Measurements from ENCODE around the gene BTRC. TPM values are rescaled to one million over a fixed set of nuclear protein-coding genes. Genes with fewer than 3 reads are reported as not detected.

The BTRC gene
- total RNA-seq, 1 donor from 2014 or later, result 28.6 TPM

GRCh38 chr10:101511938-101512337 lies 158.0 kb downstream of the BTRC start:
- Mint-ChIP-seq H3K9me3 (ENCODE audit: low read depth) (no peaks in the 10 kb centered on the region), H3K27me3 (ENCODE audit: low read depth) (no peaks in the 10 kb centered on the region), H3K4me3 (ENCODE audit: unreplicated experiment) (no peak overlapping the region), H3K4me1 (ENCODE audit: low read depth) (peaks cover 2% of the 10 kb centered on the region), H3K36me3 (ENCODE audit: low read depth) (no peaks in the 10 kb centered on the region), H3K27ac (ENCODE audit: unreplicated experiment) (no peak overlapping the region)
- DNase-seq (ENCODE audit: low spot score), result no peak
- TF ChIP-seq CTCF (IDR thresholded peaks at IDR 0.05), result no peak

- Mint-ChIP-seq H3K4me1 (ENCODE audit: low read depth) (no peaks in the 10 kb centered on the region), H3K9me3 (ENCODE audit: low read depth) (no peaks in the 10 kb centered on the region), H3K4me3 (ENCODE audit: unreplicated experiment) (no peak overlapping the region), H3K36me3 (ENCODE audit: low read depth) (no peaks in the 10 kb centered on the region), H3K27ac (ENCODE audit: unreplicated experiment) (no peak overlapping the region), H3K27me3 (ENCODE audit: low read depth) (no peaks in the 10 kb centered on the region)
- no peak for TF ChIP-seq CTCF (IDR thresholded peaks at IDR 0.05)
- no peak for DNase-seq (ENCODE audit: low spot score)
Measured at GRCh38 chr10:101512738-101513137, 158.8 kb downstream of the BTRC start.

GRCh38 chr10:101513733-101514132 lies 159.8 kb downstream of the BTRC start:
- Mint-ChIP-seq H3K4me3 (ENCODE audit: unreplicated experiment) (no peak overlapping the region), H3K36me3 (ENCODE audit: low read depth) (no peaks in the 10 kb centered on the region), H3K9me3 (ENCODE audit: low read depth) (no peaks in the 10 kb centered on the region), H3K27ac (ENCODE audit: unreplicated experiment) (no peak overlapping the region), H3K4me1 (ENCODE audit: low read depth) (no peaks in the 10 kb centered on the region), H3K27me3 (ENCODE audit: low read depth) (no peaks in the 10 kb centered on the region)
- no peak for DNase-seq (ENCODE audit: low spot score)
- no peak for TF ChIP-seq CTCF (IDR thresholded peaks at IDR 0.05)

- Mint-ChIP-seq H3K9me3 (ENCODE audit: low read depth) (no peaks in the 10 kb centered on the region), H3K27me3 (ENCODE audit: low read depth) (no peaks in the 10 kb centered on the region), H3K4me3 (ENCODE audit: unreplicated experiment) (no peak overlapping the region), H3K27ac (ENCODE audit: unreplicated experiment) (no peak overlapping the region), H3K4me1 (ENCODE audit: low read depth) (peaks cover 8% of the 10 kb centered on the region), H3K36me3 (ENCODE audit: low read depth) (peaks cover 6% of the 10 kb centered on the region)
- DNase-seq (ENCODE audit: low spot score), result no peak
- TF ChIP-seq CTCF (IDR thresholded peaks at IDR 0.05), result no peak
Measured at GRCh38 chr10:101525848-101526247, 171.9 kb downstream of the BTRC start.

- no peak for TF ChIP-seq CTCF (IDR thresholded peaks at IDR 0.05)
- Mint-ChIP-seq H3K4me3 (ENCODE audit: unreplicated experiment) (no peak overlapping the region), H3K9me3 (ENCODE audit: low read depth) (no peaks in the 10 kb centered on the region), H3K27ac (ENCODE audit: unreplicated experiment) (no peak overlapping the region), H3K36me3 (ENCODE audit: low read depth) (peaks cover 15% of the 10 kb centered on the region), H3K4me1 (ENCODE audit: low read depth) (peaks cover 8% of the 10 kb centered on the region), H3K27me3 (ENCODE audit: low read depth) (no peaks in the 10 kb centered on the region)
- DNase-seq (ENCODE audit: low spot score), result no peak
Measured at GRCh38 chr10:101529207-101529606, 175.2 kb downstream of the BTRC start.

All from chondrocyte (in vitro differentiated cells).